GM18519 (cell line): ENCODE data around the gene PODNL1.
"Not testable (repeated sequence)": the region's sequence is repeated elsewhere in the genome, so short reads cannot be mapped to it uniquely, and the experiment has no call there.

Experiments
- ATAC-seq: cut with Tn5 transposase; IDR thresholded peaks from one replicate; pipeline ENCODE4 v1.9.1; 2021; ENCODE audit warnings: mild to moderate bottlenecking, moderate library complexity; ENCODE audit not compliant: unreplicated experiment, low FRiP score

PODNL1 gene

GRCh38 chr19:13973479-13973878 is 35.3 kb upstream of the PODNL1 start:
- ATAC-seq = not testable (repeated sequence)

DNA sequence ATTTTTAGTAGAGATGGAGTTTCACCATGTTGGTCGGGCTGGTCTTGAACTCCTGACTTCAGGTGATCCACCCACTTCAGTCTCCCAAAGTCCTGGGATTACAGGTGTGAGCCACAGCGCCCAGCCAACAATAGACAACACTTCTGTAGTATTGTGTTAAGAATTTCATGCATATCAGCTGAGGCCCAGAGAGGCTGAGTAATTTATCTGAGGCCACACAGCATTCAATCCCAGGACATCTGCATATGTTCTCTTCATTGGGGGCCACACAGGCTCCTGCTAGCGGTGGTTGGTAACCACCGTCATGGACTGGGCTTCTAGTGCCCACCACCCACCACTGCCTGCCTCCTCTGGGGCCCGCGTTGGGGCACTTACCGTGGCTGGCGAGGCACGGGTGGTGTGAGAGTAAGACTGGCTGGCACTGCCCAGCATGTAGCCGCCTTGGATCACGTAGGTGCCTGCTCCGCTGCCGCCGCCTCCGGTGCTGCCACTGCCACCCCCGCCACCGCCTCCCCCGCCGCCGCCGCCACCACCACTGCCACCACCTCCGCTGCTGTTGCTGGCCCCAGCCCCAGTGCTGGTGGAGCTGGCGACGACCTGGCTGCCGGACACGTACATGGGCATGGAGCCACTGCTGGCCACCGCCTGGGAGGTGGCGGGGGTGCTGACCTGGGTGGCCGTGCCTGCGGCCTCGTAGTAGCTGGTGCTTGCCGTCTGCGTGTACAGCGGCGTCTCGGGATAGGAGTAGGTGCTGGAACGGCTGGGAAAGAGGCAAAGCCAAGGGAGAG is 34.3 kb upstream of the PODNL1 start:
- ATAC-seq = no peak

DNA sequence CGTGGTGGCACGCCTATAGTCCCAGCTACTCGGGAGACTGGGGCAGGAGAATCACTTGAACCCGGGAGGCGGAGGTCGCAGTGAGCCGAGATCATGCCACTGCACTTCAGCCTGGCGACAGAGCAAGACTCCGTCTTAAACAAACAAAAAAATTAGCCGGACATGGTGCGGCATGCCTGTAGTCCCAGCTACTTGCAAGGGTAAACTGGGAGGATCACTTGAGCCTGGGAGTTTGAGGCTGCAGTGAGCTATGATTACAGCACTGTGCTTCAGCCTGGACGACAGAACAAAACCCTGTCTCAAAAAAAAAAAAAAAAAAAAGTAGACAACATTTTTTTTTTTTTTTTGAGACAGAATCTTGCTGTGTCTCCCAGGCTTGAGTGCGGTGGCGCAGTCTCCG is 33.7 kb upstream of the PODNL1 start:
- not testable (repeated sequence) for ATAC-seq

- ATAC-seq = no peak
Measured at GRCh38 chr19:13969897-13970296, 31.7 kb upstream of the PODNL1 start.

DNA sequence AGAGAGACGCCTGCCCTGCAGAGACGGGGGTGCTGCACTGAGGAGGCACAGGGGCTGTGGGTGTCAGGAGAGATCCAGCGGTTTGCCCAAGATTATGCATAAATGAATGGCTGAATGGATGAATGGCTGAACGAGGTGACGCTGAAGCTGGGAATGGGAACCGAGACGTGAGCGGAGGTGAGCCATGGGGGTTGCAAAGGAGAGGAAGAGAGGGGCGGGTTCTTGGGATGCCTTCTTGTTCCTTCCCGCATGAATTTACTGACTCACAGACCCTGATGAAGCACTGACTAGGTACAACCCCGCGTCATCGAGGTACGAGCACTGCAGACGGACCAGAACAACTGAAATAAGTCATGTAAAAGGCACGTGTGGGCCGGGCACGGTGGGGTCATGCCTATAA is 30.8 kb upstream of the PODNL1 start:
- ATAC-seq = no peak

DNA sequence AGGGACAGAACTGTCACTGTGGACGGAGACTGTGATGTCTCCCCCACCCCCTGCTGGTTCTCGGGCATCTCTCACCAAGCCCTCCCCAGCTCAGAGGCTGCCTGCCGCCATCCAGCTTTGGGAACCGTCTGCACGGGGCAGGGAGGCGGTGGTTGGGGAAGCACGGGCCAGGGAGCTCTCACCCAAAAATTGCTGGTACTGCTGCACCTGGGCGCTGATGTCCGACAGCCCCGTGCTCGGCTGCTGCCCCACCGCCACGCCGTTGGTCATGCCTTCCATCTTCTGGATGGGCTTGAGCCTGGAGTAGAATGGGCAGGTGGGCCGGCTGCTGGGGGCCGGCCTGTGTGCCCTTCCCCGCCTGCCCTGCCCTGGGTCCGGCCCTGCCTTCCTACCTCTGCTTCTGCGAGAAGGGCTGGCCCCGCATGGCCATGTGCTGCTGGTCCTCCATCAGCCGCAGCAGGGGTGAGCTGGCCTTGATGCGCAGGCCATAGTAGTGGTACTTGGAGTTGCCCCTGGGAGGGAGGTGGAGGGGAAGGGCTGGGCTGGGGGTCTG is 30.2 kb upstream of the PODNL1 start:
- ATAC-seq = no peak

- ATAC-seq = not testable (repeated sequence)
Measured at GRCh38 chr19:13967206-13967605, 29.0 kb upstream of the PODNL1 start.

GRCh38 chr19:13966684-13967128 is 28.5 kb upstream of the PODNL1 start:
- ATAC-seq = no peak

DNA sequence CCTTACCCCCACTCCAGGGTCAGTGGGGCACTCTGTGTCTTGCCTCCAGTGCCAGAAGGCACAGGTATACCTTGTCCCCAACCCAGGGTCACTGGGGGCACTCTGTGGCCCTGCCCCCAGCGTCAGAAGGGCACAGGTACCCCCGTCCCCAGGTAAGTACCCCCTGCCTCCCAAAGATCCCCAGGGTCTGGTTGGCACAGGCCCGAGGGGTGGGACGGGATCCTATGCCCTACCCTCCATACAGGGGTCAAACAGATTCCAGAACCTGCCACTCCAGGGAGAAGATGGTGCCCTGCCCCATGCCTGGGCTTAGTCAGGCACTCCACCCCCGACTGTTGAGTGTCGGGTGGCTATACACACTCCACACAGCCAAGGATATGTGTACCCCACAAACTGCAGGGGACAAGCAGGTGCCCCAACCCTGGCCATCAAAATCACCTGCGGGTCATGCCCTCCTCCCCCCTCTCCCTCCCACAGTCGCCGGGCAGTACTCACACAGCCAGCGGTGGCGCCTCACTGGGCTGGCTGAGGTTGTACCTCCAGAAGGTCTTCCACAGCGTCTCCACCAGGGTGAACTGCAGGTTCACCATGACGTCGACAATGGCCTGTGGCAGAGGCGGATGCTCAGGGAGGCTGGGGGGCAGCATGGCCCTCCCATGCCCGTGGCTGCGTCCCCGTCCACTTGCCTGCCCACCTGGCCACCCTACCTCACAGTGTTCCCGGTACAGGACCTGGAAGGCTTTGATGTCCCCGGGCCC is 27.9 kb upstream of the PODNL1 start:
- ATAC-seq = no peak

DNA sequence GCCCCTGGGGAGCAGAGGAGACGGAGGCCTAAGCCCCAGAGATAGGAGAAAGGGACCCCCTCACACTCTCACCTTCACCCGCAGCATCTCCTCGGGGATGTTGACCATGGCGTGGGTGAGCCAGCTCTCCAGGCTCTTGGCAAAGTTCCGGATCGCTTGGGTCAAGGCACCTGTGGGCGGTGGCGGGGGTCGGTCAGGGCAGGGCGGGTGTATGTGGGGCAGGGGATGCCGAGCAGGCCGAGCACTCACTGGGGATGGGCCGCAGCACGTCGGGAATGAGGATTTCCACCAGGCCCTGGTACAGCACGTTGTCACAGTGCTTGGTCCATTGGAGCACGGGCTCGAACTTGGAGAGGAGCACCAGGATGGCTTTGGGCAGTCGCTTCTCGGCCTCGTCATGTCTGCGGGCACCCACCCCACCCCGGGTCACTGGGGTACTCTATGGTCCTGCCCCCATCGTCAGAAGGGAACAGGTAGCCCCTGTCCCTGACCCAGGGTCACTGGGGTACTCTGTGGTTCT is 27.2 kb upstream of the PODNL1 start:
- no peak for ATAC-seq

DNA sequence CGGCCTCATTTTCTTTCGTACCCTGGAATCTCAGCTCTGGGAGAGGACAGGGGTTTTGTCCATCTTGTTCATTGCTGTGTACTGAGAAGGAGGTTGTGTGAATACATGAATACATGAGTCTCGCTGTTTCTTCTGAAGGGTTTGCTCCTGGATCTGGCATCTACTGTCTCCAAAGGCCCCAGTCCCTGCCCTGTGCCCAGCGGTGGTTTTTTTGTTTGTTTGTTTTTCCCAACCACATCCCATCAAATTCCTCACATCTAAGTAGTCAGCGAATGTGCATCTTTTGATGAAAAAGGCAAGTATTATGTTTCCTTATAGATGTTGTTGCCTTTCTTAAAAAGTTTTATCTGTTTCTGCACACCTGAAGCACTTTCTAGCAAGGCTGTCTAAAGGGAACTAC is 26.6 kb upstream of the PODNL1 start:
- ATAC-seq = no peak

DNA sequence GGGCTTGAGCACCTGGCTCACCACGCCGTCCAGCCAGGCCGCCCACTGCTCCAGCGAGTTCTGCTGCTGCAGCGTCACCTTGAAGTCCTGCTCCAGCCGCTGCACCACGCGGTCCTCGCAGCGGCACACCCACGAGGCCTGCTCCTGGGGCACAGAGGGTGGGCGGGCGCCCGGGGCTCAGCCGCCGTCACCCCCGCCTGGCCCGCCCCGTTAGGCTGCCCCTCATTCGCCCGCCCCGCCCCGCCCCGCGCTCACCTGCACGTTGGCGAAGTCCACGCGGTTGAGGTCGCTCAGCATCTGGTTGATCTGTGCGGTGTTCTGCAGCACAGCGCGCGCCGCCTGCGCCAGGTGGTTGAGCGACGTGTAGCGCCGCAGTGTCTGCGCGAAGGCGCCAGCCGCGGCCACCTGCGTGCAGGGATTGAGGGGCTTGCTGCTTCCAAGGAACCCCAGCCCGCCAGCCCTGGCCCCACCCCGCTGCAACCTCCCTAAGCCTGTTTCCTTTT is 25.4 kb upstream of the PODNL1 start:
- ATAC-seq = no peak

GRCh38 chr19:13962699-13963602 is 24.7 kb upstream of the PODNL1 start:
- no peak for ATAC-seq

GRCh38 chr19:13961826-13962698 is 23.8 kb upstream of the PODNL1 start:
- ATAC-seq = no peak

DNA sequence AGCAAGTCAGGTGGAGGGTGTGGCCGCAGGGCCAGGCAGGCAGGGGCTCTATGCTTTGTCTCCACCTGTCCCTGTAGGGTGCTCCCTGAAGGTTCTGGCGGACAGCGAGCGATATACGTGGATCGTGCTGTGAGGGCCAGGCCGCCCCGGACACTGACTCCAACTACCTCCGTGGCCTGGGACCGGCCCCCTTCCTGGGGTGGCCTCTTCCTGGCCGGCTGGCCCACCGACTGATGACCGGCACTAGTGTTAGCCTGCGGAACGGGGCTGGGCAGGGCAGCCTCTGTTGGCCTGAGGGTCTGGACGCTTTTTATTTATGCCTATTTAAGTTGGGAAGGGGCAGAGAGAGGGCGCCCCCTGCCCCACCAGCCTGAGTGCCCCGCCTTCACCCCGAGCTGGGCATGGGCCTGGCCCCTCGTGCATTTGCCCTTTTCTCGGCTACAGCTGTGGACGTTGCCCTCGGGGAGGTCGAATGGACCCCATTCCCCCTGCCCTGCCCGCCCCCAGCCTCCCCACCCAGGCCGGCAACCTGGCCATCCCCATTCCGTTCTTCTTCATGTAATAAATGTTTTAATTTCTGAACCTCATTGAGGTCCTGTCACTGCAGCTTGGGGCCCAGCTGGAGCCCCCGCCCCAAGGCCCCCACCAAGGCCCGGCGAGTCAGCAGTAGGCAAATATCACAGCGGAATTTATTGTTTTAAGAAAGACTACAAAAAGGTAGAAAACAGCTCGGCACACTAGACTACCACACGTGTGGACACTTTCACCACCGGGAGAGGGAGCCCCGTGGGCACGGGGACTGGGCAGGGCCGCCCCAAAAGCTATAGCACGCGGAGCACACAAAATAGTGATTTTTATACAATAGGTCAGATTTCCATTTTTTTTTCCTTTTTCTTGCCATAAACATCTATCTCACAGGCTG is 22.9 kb upstream of the PODNL1 start:
- ATAC-seq = no peak

- ATAC-seq = no peak
Measured at GRCh38 chr19:13959962-13960862, 22.0 kb upstream of the PODNL1 start.
